Astrocyte of the cerebellum (primary cell): ENCODE results near the gene HFM1.
"Not testable (repeated sequence)": the region's sequence is repeated elsewhere in the genome, so short reads cannot be mapped to it uniquely, and the experiment has no call there.

Experiments
- DNase-seq: peaks from one replicate; pipeline ENCODE4 v3.0.0-alpha.2; 2011; ENCODE audit warnings: low read depth
- H3K4me3 ChIP-seq: 2 replicates; pipeline ENCODE4 v1.5.1; 2011; ENCODE audit warnings: mild to moderate bottlenecking, low read depth, low read length, moderate library complexity
- in situ Hi-C: cut with HindIII; loops from 2 replicates; pipeline ENCODE4 v1.10.0; 2017; ENCODE audit warnings: low sequenced_read_pairs
- TF ChIP-seq, protein P1 (sequence below): IDR thresholded peaks from 2 replicates; pipeline ENCODE4 v1.5.1; 2012; ENCODE audit warnings: low read length, low read depth, moderate library complexity, mild to moderate bottlenecking; ENCODE audit errors: missing control alignments

The HFM1 gene

DNA sequence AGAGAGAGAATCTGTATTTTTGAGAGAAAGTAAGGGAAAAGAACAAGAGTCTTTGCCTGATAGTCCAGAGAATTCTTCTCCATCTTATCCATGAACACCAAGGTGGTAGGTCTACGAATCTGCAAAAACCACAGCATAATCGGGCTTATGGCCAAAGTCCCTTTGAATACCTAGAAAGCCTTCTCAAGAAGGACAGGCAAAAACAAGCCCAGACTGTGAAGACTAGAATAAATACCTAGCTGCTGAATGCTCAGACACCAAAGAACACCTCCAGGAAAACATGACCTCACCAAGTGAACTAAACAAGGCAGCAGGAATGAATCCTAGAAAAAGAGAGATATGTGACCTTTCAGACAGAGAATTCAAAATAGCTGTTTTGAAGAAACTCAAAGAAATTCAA lies 79.2 kb downstream of the HFM1 start:
- H3K4me3 ChIP-seq, result no peak overlapping the region
- DNase-seq, result no peak
- in situ Hi-C loops, result no loop called here
- TF ChIP-seq, protein P1, sequence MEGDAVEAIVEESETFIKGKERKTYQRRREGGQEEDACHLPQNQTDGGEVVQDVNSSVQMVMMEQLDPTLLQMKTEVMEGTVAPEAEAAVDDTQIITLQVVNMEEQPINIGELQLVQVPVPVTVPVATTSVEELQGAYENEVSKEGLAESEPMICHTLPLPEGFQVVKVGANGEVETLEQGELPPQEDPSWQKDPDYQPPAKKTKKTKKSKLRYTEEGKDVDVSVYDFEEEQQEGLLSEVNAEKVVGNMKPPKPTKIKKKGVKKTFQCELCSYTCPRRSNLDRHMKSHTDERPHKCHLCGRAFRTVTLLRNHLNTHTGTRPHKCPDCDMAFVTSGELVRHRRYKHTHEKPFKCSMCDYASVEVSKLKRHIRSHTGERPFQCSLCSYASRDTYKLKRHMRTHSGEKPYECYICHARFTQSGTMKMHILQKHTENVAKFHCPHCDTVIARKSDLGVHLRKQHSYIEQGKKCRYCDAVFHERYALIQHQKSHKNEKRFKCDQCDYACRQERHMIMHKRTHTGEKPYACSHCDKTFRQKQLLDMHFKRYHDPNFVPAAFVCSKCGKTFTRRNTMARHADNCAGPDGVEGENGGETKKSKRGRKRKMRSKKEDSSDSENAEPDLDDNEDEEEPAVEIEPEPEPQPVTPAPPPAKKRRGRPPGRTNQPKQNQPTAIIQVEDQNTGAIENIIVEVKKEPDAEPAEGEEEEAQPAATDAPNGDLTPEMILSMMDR, result no peak

GRCh38 chr1:91314643-91315042 lies 90.0 kb downstream of the HFM1 start:
- no peak overlapping the region for H3K4me3 ChIP-seq
- in situ Hi-C loops, result no loop called here

DNA sequence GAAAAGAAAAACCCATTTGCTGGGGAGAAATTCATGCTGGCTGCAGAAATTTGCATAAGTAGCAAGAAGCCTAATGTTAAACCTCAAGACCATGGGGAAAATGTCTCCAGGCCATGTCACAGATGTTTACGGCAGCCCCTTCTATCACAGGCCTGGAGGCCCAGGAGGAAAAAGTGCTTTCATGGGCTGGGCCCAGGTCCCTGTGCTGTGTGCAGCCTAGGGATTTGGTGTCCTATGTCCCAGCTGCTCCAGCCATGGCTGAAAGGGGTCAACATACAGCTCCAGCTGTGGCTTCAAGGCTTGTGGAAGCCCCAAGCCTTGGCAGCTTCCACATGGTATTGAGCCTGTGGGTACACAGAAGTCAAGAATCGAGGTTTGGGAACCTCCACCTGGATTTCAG lies 93.0 kb downstream of the HFM1 start:
- H3K4me3 ChIP-seq, result no peak overlapping the region
- DNase-seq, result no peak
- in situ Hi-C loops, result no loop called here
- TF ChIP-seq, protein P1, result no peak

More at GRCh38 chr1:91314643-91315042, 90.0 kb downstream of the HFM1 start:
- no peak for DNase-seq
- TF ChIP-seq, protein P1, result no peak

DNA sequence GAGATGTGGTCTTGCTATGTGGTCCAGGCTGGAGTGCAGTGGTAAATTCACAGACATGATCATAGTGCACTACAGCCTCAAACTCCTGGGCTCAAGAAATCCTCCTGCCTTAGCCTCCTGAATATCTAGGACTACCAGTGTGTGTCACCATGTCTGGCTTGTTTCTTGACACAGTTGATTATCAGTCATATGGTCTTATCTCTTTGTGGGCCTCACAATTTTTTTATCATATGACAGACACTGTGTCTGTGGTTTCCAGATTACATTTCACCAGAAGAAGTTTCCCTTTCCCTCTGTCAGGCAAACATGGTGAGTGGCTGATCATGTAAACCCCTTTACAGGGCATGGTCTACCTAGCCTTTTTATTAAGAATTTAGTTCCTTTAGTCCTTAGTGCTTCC lies 96.1 kb downstream of the HFM1 start:
- no peak for DNase-seq
- in situ Hi-C loops, result no loop called here

DNA sequence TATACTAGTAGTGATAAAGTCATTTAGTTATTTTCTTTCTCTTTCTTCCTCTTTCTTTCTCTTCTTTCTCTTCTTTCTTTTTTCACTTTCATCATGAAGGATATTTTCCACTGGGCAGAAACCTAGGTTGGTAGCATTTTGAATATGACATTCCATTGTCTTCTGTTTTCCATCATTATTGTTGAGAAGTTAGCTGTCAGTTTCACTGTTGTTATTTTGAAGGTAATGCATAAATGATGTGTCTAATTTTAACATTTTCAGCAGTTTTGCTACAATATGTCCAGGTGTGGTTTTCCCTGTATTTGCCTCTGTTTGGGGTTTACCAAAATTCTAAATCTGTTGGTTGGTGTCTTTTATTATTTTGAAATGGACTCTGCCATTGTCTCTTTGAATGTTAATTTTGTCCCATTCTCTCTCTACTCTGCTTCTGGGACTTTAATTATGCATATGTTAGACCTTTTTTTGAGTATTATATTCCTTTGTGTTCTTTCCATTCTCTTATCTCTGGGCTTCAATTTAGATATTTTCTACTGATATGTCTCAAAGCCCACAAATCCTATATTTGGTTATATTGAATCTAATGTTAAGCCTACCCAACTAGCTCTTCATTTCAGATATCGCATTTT lies 96.7 kb downstream of the HFM1 start:
- TF ChIP-seq, protein P1, result no peak
- DNase-seq, result no peak
- H3K4me3 ChIP-seq, result no peak overlapping the region
- in situ Hi-C loops, result no loop called here

More for the DNA sequence above, 96.1 kb downstream of the HFM1 start:
- H3K4me3 ChIP-seq, result no peak overlapping the region
- TF ChIP-seq, protein P1, result no peak

- in situ Hi-C loops, result no loop called here
- H3K4me3 ChIP-seq, result no peak overlapping the region
- no peak for DNase-seq
- TF ChIP-seq, protein P1, result no peak
Observed at GRCh38 chr1:91303165-91303564, 101.5 kb downstream of the HFM1 start.

DNA sequence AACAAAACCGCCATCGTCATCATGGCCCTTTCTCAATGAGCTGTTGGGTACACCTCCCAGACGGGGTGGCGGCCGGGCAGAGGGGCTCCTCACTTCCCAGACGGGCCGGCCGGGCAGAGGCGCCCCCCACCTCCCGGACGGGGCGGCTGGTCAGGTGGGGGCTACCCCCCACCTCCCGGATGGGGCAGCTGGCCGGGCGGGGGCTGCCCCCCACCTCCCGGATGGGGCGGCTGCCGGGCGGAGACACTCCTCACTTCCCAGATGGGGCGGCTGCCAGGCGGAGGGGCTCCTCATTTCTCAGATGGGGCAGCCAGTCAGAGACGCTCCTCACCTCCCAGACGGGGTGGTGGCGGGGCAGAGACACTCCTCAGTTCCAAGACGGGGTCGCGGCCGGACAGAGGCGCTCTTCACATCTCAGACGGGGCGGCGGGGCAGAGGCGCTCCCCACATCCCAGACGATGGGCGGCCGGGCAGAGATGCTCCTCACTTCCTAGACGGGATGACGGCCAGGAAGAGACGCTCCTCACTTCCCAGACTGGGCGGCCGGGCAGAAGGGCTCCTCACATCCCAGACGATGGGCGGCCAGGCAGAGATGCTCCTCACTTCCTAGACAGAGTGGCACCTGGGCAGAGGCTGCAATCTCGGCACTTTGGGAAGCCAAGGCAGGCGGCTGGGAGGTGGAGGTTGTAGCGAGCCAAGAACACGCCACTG lies 115.6 kb downstream of the HFM1 start:
- DNase-seq, in situ Hi-C loops, H3K4me3 ChIP-seq: not testable (repeated sequence)

DNA sequence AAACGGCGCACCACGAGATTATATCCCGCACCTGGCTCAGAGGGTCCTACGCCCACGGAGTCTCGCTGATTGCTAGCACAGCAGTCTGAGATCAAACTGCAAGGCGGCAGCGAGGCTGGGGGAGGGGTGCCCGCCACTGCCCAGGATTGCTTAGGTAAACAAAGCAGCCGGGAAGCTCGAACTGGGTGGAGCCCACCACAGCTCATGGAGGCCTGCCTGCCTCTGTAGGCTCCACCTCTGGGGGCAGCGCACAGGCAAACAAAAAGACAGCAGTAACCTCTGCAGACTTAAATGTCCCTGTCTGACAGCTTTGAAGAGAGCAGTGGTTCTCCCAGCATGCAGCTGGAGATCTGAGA lies 117.7 kb downstream of the HFM1 start:
- DNase-seq, in situ Hi-C loops, H3K4me3 ChIP-seq: not testable (repeated sequence)

- DNase-seq, H3K4me3 ChIP-seq, in situ Hi-C loops: not testable (repeated sequence)
Observed at GRCh38 chr1:91286259-91286961, 118.2 kb downstream of the HFM1 start.
